Measurements from ENCODE around the gene PALM3.
"Not testable (repeated sequence)": the region's sequence is repeated elsewhere in the genome, so short reads cannot be mapped to it uniquely, and the experiment has no call there.

PALM3 gene

DNA sequence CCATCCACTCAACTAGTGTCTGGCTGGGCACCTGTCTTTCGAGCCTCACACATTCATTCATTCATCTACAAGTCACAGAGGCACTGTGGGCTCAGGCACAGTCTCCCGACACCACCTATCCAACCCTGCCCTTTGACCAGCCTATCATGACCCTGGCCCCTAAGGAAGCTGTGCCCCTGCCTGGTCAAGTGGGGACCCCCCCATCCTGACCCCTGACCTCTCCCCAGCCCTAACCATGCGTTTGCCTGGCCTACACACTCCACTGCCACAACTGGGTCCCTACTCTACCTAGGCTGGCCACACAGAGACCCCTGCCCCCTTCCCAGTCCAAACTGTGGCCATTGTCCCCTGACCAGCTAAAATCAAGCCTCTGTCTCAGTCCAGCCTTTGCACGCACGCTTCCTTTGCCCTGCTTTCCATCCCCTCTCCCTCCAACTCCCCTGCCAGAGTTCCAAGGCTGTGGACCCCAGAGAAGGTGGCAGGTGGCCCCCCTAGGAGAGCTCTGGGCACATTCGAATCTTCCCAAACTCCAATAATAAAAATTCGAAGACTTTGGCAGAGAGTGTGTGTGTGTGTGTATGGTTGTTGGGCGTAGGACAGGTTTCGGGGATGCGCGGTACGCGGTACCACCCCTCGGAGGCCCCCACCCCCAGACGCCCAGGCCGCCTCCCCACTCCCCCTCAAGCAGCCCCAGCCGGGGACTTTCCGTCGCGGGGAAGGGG, 30.7 kb downstream of the PALM3 start:
- DNase-seq: no peak

DNA sequence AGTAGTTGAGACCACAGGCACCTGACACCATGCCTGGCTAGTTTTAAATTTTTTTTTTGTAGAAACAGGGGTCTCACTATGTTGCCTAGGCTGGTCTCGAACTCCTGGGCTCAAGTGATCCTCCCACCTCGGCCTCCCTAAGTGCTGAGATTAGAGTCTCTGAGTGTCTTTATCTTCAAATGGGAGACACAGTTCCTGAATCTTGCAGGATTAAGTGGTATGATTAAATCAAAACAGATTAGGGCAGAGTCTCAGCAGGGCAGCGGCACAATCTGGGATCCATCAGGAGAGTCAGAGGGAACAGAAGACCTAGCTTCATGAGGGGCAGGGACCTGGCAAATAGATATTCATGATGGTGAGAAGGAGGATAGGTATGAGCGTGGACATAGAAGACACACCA, 33.0 kb downstream of the PALM3 start:
- DNase-seq: no peak

DNA sequence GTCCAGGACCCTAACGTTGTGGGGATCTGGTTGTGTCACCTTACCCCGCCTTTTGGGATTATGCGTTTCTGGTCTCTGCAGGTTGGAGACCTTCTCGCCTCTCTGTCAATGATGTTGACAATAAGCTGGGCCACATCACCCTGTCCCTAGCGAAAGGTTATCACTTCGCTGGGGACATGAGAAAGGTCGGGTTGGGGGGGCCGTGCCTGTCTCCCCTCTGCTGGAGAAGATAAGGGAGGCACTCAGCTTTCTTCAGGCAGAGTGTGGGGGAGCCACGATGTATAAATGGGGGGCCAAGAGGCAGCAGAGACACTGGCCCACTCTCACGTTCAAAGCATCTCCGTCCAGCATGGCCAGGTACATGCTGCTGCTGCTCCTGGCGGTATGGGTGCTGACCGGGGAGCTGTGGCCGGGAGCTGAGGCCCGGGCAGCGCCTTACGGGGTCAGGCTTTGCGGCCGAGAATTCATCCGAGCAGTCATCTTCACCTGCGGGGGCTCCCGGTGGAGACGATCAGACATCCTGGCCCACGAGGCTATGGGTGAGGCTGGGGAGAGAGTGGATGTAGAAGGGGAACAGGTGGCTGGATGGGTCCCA, 33.9 kb downstream of the PALM3 start, which contains the start of gene RLN3:
RLN3 (plus strand) TSS at position 293 of the 595 bp plus-strand sequence; CDS start at position 350, 57 bp downstream.
- no peak for DNase-seq

DNA sequence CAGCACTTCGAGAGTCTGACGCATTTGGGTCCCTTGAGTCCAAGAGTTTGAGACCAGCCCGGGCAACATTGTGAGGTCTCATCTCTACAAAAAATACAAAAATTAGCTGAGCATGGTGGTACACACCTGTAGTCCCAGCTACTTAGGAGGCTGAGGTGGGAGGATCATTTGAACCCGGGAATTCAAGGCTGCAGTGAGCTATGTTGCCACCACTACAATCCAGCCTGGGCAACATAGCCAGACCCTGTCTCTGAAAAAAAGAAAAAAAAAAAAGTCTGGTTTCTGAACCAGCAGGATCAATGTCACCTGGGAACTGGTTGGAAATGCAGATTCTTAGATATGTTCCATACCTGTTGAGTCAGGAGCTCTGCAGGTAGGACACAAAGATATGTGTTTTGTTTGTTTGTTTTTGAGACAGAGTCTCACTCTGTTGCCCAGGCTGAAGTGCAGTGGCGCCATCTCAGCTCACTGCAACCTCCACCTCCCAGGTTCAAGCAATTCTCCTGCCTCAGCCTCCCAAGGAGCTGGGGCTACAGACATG, 35.2 kb downstream of the PALM3 start:
- DNase-seq: not testable (repeated sequence)

DNA sequence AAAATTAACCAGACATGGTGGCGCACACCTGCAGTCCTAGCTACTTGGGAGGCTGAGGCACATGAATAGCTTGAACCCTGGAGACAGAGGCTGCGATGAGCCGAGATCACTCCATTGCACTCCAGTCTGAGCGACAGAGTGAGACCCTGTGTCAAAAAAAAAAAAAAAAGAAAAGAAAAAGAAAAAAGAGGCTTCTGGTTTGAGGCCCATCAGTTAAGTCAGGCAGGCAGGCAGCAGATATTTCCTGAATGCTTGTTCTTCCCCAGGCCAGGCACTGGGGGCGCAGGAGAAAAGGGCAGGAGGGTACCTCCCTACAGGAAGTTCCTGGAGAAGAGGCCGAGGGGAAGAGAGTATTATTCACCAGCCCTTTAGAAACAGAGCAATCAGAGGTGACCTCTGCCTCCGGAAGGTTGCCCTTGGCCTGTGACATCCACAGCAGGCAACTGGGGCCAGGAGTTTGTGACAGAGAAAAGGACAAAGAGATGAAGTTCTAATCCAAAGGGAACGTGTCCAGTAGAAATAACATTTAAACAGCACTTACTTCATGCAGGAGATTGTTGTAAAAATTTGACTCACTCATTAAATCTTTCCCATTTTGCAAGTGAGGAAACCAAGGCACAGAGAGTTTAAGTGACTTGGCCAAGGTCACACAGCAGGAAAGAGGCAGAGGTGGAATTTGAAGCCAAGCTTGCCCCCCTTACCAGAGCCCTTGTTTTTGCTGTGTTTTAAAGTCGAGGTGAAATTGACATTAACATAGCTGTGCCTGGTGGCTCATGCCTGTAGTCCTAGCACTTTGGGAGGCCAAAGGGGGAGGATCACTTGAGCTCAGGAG, 38.3 kb downstream of the PALM3 start:
- DNase-seq: peak; percentile 70

DNA sequence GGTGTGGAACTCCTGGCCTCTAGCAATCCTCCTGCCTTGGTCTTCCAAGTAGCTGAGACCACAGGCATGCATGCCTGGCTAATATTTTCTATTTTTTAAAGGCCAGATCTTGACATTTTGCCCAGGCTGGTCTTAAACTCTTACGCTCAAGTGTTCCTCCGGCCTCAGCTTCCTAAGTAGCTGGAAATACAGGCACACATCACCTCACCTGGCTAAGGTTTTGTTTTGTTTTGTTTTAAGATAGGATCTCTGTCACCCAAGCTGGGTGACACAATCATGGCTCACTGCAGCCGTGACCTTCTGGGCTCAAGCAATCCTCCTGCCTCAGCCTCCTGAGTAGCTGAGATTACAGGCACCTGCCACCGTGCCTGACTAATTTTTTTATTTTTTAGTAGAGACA, 39.4 kb downstream of the PALM3 start:
- peak; percentile 16 for DNase-seq

DNA sequence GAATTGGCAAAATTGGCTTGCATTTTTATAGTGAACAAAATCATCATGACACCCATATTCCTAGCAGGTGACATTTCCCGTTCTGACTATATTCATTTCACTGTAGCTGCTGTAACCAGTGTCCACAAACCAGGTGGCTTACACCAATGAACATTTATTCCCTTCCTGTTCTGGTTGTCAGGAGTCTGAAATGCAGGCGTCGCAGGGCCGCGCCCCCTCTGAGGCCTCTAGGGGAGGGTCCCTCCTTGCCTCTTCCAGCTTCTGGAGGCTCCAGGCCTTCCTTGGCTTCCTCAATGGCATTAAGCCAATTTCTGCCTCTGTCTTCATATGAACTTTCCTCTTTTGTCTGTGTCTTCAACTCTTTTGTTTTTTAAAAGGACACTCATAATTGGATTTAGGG, 40.4 kb downstream of the PALM3 start:
- DNase-seq: no peak

DNA sequence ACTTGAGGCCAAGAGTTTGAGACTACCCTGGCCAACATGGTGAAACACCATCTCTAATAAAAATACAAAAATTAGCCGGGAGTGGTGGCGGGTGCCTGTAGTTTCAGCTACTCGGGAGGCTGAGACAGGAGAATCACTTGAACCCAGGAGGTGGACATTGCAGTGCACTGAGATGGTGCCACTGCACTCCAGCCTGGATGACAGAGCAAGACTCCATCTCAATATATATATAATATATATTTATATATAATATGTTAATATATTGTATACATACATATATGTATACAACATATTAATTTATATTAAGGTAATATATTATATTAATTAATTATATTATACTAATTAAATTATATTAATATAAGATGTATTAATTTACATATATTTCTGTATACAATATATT, 42.1 kb downstream of the PALM3 start:
- not testable (repeated sequence) for DNase-seq

DNA sequence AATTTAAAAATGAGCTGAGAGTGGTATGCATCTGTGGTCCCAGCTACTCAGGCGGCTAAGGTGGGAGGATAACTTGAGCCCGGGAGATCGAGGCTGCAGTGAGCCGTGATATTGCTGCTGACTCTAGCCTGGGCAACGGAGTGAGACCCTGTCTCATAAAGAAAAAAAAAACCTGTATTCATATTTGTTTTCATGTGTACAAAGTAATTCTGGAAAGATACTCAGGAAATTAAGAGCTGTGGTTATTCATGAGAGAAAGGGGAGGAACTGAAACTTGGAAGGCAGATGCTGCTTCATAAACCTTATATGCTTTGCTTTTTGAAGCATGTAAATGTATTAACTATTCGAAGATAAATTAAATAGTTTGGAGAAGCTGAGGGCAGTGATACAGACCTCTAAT, 42.8 kb downstream of the PALM3 start:
- no peak for DNase-seq

DNA sequence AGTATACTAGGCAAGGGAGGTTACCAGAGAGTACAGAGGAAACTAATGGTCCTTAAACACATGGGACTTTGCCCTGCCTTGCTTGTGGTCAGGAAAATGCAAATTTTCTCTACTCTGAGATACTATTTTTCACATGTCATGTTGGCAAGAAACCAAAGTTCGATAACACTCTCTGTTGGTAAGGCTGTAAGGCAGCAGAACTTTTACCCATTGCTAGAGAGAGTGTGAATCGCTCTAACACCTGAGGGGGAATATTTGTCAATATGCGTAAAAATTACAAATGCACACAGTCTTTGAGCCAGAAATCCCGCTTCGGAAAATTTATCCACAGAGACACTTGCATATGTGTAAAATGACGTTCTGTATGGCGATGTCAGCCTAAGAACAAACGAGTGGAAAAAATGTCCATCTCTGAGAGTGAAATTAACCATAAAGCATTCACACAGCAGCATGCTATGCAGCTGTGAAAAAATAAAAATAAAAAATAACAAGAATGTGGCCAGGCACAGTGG, 46.3 kb downstream of the PALM3 start:
- no peak for DNase-seq

DNA sequence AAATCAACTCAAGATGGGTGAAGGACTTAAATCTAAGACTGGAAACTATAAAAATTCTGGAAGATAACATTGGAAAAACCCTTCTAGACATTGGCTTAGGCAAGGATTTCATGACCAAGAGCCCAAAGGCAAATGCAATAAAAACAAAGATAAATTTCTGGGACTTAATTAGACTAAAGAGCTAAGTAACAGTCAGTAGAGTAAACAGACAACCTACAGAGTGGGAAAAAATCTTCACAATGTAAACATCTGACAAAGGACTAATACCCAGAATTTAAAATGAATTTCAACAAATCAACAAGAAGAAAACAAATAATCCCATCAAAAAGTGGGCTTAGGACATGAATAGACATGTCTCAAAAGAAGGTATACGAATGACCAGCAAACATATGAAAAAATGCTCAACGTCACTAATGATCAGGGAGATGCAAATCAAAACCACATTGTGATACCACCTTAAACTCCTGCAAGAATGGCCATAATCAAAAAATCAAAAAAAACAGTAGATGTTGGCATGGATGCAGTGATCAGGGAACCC, 49.4 kb downstream of the PALM3 start:
- DNase-seq: no peak

DNA sequence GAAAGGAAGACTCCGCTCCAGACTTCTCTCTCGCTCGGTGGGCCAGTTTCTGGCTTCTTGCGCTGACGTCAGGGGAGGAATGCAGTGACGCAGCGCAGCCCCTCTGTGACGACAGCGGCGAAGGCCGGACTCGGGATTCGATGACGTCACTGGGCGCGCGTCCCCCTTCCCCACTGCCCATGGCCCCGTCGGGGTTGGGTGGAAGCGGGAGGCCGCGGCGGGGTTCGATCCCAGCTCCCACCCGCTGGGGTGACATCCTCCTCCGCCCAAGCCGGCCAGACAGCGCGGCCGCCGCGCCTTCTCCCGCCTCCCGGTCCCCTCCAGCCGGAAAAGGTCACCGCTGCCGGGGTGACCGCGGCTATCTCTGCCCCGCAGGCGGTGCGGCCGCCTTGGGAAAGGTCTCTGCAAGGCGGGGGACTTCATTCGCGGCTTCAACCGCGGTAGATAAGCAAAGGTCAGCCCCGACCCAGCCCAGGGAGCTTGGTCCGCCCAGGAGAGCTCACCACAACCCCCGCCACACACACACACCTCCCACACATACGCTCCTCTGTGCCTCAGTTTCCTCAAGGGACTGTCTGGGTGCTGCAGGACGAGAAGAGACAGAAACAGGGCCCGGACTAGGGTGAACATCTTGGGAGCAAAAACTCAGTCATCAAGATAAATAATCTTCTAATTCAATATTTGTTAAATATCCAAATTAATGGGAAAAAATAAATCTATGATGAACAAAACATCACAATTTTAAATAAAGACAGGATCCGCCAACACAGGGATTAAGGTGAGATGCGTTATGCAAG, 54.9 kb downstream of the PALM3 start:
- no peak for DNase-seq

DNA sequence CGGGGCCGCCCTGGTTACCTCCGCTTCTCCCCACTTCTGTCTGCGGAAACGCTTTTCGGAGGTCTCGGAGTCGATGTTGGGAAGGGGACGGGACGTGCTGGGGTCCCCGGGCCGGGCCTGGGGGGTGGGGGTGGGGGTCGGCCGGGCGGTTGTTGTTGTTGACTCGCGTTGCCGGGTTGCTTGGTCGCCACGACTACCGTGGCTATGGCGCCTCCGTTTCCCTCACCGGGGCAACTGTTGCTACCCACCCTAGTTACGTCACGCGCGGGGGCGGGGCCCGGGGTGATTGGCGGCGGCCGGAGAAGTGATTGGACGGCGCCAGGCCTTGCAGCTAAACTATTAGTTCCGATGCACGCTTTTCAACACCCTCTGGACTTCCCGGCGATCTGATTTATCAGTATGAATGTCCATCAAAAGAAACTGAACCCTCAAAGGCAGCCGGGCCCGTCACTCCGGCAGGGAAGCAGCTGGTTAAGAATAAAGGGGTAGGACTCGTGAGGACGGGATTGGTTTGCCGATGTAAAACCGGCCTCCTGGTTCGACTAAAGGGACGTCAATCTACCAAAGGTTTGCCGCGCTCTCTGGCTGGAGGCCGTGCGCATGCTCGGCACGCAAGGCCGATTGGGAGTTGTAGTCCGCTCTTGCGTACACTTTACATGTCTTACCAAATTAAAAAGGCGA, 55.7 kb downstream of the PALM3 start, which contains the start of gene RFX1:
RFX1 (minus strand) TSS at position 236 of the 681 bp plus-strand sequence. CDS start 12,477 bp downstream, outside the sequence.
- peak; percentile 100 for DNase-seq

DNA sequence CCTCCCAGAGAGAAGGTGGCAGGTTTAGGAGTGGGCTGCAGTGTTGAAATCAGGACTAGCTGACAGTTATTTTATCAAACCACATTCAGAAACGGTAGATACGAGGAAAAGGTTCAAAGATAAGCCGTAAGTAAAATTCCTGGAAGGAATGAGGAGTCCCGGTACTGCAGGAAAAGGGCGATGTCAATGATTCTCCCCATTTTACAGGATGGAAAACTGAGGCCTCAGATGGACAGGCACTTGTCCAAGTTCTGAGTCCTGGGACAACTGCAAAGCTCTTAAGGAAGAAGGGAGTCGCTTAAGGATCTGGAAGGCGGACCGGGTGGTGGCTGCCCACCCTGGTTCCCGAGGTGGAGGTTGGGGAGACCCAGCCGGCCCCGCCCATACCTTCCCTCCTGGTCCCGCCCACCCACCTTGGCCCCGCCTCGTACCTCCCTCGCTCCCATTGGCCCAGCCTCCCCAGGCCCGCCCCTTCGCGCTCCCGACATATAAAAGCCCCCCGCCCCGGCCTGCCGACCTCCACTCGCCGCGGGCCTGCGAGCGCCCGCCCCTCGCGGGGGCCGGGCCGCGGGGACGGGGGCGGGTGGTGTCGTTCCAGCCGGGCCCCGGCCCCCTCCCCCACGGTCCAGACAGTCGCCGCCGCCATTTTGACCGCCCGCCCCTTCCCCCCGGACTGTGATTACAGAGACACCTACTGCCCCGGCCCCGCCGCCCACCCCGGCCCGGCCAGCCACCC, 56.4 kb downstream of the PALM3 start:
- DNase-seq: peak; percentile 72

DNA sequence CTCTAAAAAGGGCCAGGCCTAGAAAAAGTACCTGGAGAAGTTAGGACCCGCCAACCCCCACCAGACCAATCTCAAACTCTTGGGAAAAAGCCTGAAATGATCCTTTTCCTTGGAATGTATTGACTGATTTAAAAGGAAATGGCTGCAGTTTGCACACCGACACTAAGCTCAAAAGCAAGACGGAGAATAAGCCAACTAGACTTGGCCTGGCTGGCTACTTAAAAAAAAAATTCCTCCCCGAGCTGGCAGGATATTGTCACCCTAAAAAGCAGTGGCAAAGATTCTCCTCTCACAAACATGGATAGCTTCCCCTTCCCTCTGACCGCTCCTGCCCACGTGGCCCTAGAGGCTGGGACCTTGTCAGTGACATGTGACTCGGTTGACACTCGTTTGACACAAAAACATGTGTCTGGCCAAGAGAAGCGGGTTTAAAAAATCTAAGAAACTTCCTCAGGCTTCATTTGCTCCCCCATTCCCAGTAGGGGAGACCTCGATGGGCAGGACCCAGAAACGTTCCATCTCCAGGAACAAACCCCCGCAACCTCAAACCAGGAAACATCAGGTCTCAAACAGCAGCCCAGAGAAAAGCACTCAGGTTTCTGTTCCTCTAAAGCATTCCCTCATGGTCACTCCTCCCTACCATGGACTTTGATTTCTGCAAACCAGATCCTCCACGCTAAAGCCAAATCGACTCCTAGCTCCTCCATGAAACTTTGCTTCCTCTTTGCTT, 57.1 kb downstream of the PALM3 start:
- DNase-seq: no peak

Data from NCI-H226 (cell line).